HuH-7.5 (cell line): ENCODE data around the gene KCNJ14.

ENCODE experiments used
- DNase-seq: peaks from one replicate; pipeline ENCODE4 v3.0.0; 2011; ENCODE audit warnings: low spot score

Gene KCNJ14

GRCh38 chr19:48508729-48509411 is 53.5 kb downstream of the KCNJ14 start:
- no peak for DNase-seq

GRCh38 chr19:48509467-48510194 is 54.3 kb downstream of the KCNJ14 start:
- peak; percentile 15 for DNase-seq

DNA sequence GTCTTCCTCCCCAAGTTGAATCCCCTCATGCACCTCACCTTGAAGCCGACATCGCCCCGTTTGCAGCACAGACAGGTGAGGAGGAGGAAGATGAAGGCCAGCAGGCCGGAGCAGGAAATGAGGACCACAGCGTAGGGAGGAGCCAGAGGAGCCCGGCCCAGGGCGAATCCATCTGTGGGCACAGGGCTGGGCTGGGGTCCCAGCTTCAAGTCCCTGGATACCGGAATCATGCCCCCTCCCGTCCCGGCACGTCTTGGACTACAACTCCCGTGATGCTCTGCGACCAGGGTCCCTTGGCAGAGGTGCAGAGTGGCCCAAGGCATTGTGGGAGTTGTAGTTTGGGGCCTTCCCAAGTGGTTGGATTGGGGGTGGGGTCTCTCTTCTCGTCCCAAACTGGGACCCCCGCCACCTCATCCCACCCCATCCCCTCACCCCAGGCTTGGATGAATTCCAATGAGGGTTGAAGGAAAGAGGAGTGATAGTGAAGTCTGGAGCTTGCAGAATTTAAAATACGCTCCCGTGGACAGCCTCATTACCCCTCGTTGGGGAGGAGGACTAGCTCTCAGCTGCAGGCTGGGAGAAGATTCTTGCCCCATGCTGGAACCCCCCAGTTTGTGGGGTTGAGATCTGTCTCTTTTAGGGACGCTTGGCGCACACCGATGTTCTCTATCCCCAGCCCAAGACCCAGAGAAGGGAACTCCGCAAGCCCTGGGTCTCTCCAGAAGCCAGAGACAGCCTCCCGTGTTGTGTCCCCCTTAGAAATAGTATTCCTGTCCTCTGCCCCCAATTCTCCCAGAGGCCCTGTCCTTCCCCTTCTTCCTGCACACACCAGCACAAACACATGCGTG is 55.3 kb downstream of the KCNJ14 start:
- DNase-seq = peak; percentile 50

GRCh38 chr19:48511321-48511731 is 56.0 kb downstream of the KCNJ14 start:
- DNase-seq = no peak

GRCh38 chr19:48511800-48512503 is 56.6 kb downstream of the KCNJ14 start, which contains the start of gene LMTK3:
Gene LMTK3, minus strand, starts transcription at chr19:48511835. Its CDS starts 259 bp downstream, at chr19:48511576.
- no peak for DNase-seq

DNA sequence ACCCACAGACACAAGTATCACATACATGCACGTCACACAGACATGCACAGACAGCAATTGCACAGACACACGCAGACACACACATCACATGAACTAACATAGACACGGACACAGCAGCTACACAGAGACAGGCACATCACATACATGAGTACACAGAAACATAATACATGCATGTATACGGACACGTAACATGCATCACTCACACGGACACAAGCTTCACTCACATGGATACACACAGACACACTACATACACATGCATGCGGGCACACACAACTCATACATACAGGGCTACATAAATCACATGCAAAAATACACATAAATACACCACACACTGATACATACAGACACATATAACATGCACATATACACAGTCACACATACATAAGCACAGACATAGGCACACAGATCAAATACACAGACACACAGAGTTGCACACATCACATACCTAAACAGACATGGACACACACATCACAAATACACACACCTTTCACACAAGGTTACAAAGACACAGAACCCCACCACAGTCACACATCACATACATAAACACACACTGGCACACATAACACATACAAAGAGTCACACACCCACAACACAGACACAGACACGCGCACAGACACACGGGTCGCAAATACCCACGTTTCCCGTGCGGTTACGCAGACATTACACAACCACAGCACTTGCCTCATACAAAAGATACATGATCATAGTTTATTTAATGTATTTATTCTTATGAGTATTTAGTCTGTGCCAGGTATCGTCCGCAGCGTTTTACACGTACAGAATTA is 57.3 kb downstream of the KCNJ14 start:
- DNase-seq = peak; percentile 12

- DNase-seq = peak; percentile 95
Measured at GRCh38 chr19:48513289-48514122, 58.1 kb downstream of the KCNJ14 start.

GRCh38 chr19:48514123-48514458 is 58.7 kb downstream of the KCNJ14 start:
- no peak for DNase-seq

DNA sequence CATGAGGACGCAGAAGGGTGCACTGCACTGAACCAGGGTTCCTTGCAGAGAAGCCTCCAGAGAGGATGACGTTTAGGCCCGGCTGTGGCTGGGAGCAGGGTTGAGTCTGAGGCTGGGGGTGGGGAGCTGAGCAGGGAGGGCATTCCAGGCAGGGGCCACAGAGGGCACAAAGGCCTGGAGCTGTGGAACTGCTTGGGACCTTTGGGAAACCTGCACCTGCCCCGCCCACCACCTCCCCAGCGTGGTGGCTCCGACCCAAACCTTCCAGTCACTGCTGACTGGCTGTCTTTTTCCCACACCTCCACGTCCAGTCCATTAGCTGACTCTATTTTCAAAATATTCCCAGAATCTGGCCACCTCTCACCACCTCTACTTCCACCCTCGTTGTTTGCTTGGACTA is 61.2 kb downstream of the KCNJ14 start:
- no peak for DNase-seq
